GM19438 (cell line): ENCODE results near the gene MED28.

ENCODE experiments used
- ATAC-seq: cut with Tn5 transposase; IDR thresholded peaks from one replicate; pipeline ENCODE4 v1.9.1; 2021; ENCODE audit warnings: low read depth; ENCODE audit not compliant: unreplicated experiment

MED28 gene

DNA sequence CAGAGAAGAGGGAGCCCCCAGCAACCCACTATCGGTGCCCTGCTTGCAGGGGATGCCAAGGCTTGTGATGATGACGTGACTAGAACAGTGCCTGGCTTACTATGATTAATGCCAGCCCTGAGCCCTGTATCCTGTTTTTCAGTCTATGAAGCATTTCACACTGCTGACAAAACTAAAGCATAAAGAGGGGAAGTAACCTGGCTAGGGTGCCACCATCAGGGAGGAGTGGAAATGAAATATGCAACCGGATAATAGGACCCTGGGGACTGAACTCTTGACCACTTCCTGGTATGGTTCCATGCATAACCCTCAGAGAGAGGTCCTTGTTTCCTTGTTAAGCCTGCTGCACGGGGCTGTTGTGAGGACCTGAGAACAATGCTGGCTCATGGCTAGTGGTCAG, 50.3 kb downstream of the MED28 start:
- ATAC-seq, result peak; percentile 95

DNA sequence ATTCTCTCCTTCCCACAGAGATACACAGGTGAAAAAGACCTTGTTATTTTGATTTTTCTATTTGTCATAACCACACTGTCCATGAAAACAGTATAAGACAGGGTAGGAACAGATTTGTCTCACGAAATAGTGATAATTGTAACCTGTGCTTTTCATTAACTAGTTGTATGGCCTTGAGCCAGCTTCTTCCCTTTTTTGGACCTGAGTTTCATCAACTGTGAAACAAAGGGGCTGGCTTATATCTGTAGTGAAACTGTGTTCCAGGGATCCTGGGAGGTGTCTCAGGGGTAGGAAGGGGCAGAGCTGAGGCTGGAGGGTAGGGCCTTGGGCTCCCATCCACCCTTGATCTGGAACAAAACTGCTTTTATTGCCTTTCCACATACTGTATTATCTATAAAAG, 50.9 kb downstream of the MED28 start:
- peak; percentile 51 for ATAC-seq

DNA sequence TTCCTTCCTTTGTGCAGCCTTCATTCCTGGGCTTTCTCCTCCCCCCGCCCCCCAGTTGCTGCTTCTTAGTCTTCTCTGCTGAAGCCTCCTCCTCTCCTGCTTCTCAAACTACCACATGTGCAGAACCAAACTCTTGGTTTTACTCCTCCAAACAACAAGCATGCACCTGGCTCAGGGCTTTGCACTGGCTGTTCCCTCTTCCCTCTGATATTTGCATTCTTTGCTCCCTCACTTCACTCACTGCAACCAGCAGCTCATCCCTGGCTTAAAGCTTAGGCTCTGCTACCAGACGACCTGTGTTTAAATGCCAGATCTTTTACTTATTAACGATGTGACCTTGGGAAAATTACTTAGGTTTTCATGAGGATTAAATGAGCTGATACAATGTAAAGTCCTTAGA, 51.4 kb downstream of the MED28 start:
- no peak for ATAC-seq

DNA sequence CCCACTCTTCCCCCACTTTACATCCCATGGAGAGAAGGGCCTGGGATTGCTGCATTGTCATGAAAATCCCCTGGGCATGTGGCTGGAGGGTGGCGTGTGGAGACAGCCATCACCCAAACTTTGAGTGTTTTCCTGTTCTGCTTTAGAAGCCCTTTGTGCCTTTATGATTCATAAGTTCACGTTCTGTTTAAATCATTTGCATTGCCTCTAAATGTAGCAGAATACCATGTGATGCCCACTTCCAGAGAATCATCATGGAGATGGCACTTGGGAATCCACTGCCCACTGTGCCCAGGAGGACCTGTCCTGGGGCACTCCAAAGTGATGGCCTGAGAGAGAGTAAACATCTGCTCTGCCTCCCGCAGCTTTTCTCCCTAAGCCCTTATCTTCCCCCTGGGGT, 52.8 kb downstream of the MED28 start:
- no peak for ATAC-seq

DNA sequence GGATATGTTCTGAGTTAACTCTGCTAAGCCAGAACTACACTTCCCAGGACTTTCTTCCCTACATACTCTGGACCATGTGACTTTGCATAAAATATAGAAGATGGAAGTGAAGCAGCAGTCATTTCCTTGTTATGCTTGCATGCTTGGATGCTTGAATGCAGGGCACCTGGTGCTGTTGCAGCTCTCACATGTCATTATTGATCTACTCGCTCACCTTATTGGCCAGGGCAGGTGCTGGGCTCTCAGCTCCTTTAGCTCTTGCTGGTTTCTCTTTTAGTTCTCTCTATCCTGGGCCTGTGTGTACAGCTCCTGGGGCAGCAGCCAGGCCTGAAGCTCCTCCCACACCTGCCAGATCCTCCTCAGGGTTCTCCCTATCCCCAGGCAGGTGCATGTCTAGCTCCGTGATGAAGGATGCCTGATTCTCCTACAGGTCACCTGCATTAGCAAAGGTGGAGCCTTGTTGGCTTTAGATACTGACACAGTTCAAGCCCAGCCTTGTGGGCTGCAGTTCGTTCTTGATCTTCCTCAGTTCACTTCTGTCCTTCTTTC, 53.3 kb downstream of the MED28 start:
- no peak for ATAC-seq

DNA sequence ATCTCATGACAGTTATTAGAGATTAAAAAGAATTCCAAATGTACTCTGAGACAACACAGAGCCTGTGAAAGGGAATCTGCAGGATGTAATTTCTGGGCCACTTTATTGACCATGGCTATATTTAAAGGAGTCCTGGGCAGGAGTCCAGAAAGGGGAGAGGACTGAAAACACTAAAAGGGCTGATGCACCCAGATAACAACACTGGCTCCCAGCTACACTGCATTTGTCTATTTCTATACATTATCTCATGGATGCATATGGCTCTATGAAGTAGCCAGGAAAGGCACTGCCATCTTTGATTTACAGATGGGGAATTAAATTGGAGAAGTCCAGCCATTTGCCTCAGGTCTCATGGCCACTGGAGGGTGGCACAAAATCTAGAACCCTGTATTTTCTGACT, 56.0 kb downstream of the MED28 start:
- no peak for ATAC-seq

DNA sequence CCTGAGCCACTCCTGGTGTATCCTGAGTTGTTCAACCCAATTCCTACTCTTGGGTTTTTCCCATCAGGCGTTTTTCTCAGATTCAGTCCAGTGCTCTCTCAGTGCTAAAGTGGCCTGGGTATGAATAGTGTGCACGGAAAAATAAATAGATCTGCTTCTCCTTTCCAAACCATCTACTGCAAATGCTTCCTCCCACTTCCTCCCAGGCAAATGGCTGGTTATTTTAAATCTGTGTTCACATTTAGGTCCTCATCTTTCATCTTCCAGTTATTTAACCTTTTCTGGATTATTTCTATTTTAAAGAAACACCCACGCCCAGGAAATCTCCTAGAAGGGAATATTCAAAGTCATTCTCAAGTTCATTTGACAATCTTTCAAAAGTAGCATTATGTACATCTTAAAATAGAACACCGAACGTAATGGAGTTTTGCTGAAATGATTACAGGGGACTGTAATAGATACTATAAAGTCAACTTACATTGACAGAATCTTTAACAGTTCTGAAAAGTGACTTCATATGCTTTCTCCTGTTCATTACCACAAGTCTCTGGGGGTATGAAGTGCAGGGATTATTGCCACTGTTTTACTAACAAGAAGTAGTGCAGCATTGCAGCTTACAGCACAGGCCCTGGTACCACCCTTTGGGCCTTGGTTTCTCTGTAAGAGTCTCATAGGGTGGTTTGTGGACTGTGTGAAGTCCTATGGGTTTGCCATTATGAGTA, 66.3 kb downstream of the MED28 start:
- ATAC-seq, result no peak

DNA sequence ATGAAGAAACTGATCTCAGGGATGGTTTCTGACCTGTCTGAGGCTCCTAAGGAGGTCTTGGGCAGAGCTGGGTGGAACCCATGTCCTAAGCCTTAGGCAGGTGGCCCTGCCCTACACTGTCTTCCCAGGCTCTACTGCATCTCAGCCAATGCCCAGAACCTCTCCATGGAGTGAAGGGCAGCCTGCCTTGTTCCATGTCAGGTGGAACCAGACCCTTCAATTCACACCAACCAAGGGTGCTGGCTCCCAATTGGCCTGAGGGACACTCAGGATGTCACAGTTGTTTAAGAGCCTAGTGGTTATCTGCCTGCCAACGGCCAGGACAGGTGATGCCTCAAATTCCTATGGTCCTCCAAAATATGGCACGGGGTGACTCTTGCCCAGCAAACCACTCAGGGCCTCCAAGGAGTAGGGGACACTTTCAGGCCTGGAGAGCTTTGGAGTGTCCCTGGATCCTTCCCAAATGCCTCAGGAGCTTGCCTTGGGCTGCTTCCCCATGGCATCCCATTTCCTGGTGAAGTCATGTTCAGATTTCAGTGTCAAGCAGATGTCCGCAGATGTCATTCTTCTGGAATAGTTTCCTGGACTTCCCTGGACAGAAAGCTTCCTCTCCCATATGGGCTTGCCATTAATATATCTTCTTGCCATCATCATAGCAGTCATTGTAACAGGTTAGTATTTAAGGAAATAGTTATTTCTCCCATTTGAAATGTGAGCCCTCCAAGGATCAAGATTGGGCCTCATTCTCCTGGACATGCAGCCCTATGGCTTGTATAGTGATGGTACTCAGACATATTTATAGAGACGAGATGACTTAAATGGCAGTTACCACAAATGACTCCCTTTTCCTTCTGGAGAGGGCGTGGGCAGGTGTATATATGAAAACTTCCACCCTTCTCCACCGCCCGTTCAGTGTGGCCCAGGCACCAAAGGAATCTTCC, 67.1 kb downstream of the MED28 start:
- ATAC-seq, result no peak

DNA sequence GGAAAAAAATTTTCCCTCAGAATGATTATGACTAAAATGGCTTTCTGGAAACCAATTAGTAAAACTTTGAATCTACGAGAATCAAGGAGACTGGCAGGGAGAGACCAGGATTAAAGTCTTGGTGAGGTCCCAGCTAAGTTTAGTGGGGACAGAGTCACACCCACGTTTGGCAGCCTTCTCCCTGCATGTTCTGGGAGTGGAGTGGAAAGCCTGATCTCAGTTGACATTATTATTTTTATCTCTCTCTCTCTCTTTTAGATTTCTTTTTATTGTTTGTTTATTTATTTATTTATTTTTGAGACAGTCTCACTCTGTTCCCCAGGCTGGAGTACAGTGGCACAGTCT, 67.8 kb downstream of the MED28 start:
- ATAC-seq, result no peak
